Measurements from ENCODE around the gene LMBR1L.

The LMBR1L gene

GRCh38 chr12:49089821-49090773, 20.6 kb downstream of the LMBR1L start:
- no peaks in the 10 kb centered on the region for H3K9me3 ChIP-seq
- peaks cover 68% of the 10 kb centered on the region for H4K20me1 ChIP-seq
- no peak overlapping the region for H3K27ac ChIP-seq
- peak overlapping the region; percentile 99 for H3K4me2 ChIP-seq
- H3K9ac ChIP-seq, result 0 out of 2 replicates have a peak overlapping the region, but pooled peaks have one; percentile 30
- peaks cover under 1% of the 10 kb centered on the region; the same call in 1 of the 2 replicates for H3K36me3 ChIP-seq
- peak overlapping the region; percentile 64 for H3K4me3 ChIP-seq
- peaks cover 71% of the 10 kb centered on the region for H3K27me3 ChIP-seq
- peaks cover 60% of the 10 kb centered on the region for H3K4me1 ChIP-seq
- TF ChIP-seq Cebpa-rat (IDR thresholded peaks at IDR 0.05), result no peak

DNA sequence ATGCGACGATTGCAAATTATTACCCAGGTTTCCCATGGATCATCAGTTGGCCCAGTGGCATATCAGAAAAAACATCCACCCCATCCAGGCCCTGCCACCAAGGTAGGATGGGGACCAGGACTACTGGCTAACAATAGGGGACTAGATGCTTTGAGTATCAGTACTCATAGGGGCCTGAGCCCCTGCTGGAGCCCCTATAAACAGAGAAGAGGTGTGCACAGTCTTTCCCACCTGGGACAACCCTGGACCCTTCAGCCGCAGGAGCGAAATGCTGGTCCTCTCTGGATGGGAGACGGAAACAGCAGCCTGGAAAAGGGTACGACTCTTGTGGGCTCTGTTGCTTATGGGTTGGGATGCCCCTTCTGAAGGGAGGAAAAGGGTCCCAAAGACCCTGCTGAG, 21.7 kb downstream of the LMBR1L start:
- Histone ChIP-seq H3K9ac (no peak overlapping the region), H4K20me1 (peaks cover 56% of the 10 kb centered on the region), H3K36me3 (no peaks in the 10 kb centered on the region), H3K27me3 (peaks cover 60% of the 10 kb centered on the region), H3K4me3 (no peak overlapping the region), H3K9me3 (no peaks in the 10 kb centered on the region), H3K4me1 (peaks cover 49% of the 10 kb centered on the region), H3K4me2 (peak overlapping the region; percentile 69), H3K27ac (no peak overlapping the region)
- TF ChIP-seq Cebpa-rat (IDR thresholded peaks at IDR 0.05), result no peak

DNA sequence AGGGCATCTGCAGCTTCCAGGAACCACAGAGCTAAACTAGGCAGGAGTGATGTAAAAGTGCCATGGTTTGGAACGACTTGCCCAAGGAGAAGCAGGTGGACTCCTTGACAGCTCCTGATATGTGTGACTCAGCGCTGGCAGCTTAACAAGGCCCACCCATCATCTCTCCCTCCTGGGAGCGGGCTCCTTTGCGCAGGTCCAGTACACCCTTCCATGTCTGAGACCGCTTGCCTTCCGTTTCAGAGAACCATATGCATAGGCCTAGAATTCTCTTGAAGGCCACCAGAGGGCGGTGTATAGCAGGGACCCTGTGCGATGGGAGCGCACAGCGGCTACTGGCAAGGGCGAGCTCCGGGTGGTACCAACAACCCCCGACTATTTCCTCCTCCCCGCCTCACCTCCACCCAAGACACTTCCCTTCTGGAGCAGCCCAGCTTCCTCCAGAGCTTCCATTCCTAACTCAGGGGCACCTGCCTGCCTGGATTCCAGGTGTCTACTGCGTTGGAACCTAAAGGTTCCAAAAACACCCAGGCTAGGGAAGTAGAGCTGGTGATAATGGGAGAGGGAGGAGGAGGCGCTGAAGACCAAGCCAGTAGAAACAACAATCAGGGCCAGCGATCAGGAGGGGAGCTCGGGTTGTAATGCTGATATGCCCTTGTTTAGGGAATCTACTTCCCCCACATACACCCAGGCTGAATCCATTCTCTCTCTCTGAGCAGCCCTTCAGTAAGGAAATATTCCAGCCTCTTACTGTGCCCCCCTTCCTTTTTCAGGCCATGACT, 22.3 kb downstream of the LMBR1L start:
- Histone ChIP-seq H3K27ac (no peak overlapping the region), H3K9me3 (no peaks in the 10 kb centered on the region), H3K9ac (no peak overlapping the region), H4K20me1 (peaks cover 50% of the 10 kb centered on the region), H3K36me3 (no peaks in the 10 kb centered on the region), H3K4me2 (peak overlapping the region; percentile 69), H3K4me3 (no peak overlapping the region), H3K4me1 (peaks cover 47% of the 10 kb centered on the region), H3K27me3 (peaks cover 54% of the 10 kb centered on the region)
- TF ChIP-seq Cebpa-rat (IDR thresholded peaks at IDR 0.05), result no peak

DNA sequence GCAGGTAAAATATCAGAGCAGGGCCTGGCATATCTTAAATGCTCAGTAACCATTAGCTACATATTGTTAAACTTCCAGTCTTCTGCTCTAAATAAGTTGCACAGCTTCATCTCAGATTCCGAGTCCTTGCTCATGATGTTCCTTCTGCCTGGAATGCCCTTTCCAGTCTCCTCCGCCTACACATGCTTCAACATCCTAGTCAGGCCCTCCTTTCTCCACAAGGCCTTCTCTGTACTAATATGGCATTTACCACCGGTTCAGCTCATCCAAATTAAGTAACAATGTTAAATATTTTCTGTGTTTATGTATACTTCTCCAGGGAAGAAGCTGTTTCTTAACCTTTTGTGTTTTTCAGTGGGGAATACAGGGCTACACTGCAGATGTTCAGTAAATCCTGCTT, 24.5 kb downstream of the LMBR1L start:
- H4K20me1 ChIP-seq, result peaks cover 28% of the 10 kb centered on the region
- no peak overlapping the region for H3K4me3 ChIP-seq
- H3K36me3 ChIP-seq, result no peaks in the 10 kb centered on the region
- no peak overlapping the region for H3K9ac ChIP-seq
- H3K9me3 ChIP-seq, result no peaks in the 10 kb centered on the region
- H3K27ac ChIP-seq, result no peak overlapping the region
- H3K4me1 ChIP-seq, result peaks cover 30% of the 10 kb centered on the region
- H3K27me3 ChIP-seq, result peaks cover 32% of the 10 kb centered on the region
- no peak overlapping the region for H3K4me2 ChIP-seq
- no peak for TF ChIP-seq Cebpa-rat (IDR thresholded peaks at IDR 0.05)

DNA sequence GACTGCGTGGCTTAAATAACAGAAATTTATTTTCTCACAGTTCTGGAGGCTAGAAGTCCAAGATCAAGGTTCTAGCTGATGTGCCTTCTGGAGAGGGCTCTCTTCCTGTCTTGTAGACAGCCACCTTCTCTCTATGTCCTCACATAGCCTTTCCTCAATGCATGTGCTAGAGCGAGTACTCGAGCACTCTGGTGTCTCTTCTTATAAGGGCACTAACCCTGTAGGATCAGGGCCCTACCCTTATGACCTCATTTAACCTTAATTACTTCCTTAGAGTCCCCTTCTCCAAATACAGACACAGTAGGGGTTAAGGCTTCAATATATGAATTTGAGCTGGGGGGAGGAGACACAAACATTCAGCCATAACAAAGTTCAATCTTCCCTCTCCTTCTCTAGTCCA, 26.2 kb downstream of the LMBR1L start:
- no peak overlapping the region for H3K4me3 ChIP-seq
- H3K4me1 ChIP-seq, result peaks cover 13% of the 10 kb centered on the region
- peaks cover 15% of the 10 kb centered on the region for H3K27me3 ChIP-seq
- peaks cover 11% of the 10 kb centered on the region for H4K20me1 ChIP-seq
- TF ChIP-seq Cebpa-rat (IDR thresholded peaks at IDR 0.05), result no peak
- no peak overlapping the region for H3K9ac ChIP-seq
- no peaks in the 10 kb centered on the region for H3K36me3 ChIP-seq
- H3K27ac ChIP-seq, result no peak overlapping the region
- no peaks in the 10 kb centered on the region for H3K9me3 ChIP-seq
- no peak overlapping the region for H3K4me2 ChIP-seq

DNA sequence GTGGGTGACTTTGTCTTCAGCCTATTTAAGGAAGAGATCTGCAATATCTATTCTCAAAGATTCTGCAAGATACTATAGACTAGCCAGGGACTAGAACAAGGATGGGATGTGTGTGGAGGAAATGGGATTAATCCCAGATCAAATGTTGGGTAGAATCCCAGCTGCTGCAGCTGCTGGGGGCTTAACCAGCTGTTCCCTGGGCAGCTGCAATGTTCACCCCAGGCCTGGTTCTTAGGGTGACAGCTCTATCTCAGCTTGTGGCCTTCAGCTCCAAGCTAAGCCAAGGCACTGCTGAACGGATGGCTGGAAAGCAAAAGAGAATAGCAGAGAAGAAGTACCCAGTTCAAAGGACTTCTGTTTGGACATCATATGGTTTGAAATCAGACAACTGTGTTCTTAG, 30.9 kb downstream of the LMBR1L start:
- Histone ChIP-seq H3K27me3 (no peaks in the 10 kb centered on the region), H3K9ac (no peak overlapping the region), H4K20me1 (no peaks in the 10 kb centered on the region), H3K4me1 (no peaks in the 10 kb centered on the region), H3K36me3 (no peaks in the 10 kb centered on the region), H3K4me2 (no peak overlapping the region), H3K27ac (no peak overlapping the region), H3K4me3 (no peak overlapping the region), H3K9me3 (no peaks in the 10 kb centered on the region)
- no peak for TF ChIP-seq Cebpa-rat (IDR thresholded peaks at IDR 0.05)

- Histone ChIP-seq H3K27ac (no peak overlapping the region), H4K20me1 (no peaks in the 10 kb centered on the region), H3K4me2 (peak overlapping the region; percentile 87; the same call in 1 of the 2 replicates), H3K9me3 (no peaks in the 10 kb centered on the region), H3K36me3 (no peaks in the 10 kb centered on the region), H3K27me3 (no peaks in the 10 kb centered on the region), H3K4me3 (no peak overlapping the region), H3K9ac (no peak overlapping the region; the same call in 1 of the 2 replicates), H3K4me1 (peaks cover 20% of the 10 kb centered on the region)
- TF ChIP-seq Cebpa-rat (IDR thresholded peaks at IDR 0.05), result no peak
These were observed 39.7 kb downstream of the LMBR1L start for GRCh38 chr12:49070971-49071370.

DNA sequence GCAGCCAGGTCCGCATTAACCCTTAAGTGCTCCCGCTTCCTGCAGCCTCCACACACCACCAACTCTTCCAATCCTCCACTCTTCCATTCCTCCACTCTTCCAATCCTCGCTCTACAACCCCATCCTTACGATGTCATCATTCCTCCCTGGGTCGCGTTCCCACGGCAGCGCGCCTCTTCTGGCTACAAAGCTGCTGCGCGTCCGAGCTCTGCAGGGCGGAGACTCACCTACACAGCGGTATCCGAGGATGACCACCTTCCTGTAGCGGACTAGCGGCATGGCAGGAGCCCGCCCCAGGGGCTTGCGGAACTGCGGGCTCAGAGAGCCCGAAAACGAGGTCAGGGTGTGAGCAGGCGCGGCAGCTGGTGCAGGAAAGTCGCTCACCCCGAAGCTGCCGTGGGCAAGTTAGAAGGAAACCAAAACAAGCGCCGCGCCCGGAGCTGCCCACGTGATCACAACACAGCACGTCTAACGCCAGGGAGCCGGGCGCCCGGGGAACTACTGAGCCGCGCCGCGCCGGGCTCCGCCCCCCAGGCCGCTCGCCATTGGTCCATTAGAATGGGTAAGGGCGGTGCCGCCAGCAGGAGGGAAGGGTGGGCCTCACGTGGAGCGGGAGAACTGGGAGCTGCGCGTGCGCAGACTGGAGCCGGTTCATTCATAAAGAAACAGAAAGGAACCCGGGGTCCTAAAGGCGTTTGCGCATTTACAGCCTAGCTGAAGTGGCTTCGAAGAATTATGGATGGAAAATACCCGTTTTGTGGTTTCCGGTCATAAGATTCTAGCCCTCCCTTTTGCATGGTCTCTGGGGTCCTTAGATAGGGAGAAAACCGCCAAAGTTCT, 40.9 kb downstream of the LMBR1L start, which contains the start of gene RHEBL1:
RHEBL1 (minus strand) TSS at position 473 of the 840 bp plus-strand sequence; CDS start at position 279, 194 bp downstream.
- Histone ChIP-seq H3K4me2 (peak within 1 kb of the TSS; percentile 87), H3K4me3 (peak within 1 kb of the TSS; percentile 82), H3K27me3 (no peaks in the 10 kb centered on the region), H3K9me3 (no peaks in the 10 kb centered on the region), H3K9ac (peak within 1 kb of the TSS; percentile 71), H3K36me3 (peaks cover 7% of the 10 kb centered on the region; the same call in 1 of the 2 replicates), H3K27ac (peak within 1 kb of the TSS; percentile 40), H3K4me1 (peaks cover 20% of the 10 kb centered on the region), H4K20me1 (no peaks in the 10 kb centered on the region)
- no peak for TF ChIP-seq Cebpa-rat (IDR thresholded peaks at IDR 0.05)

Data from BLaER1 (cell line).